Measurements from ENCODE around the gene SH3YL1. TPM values are rescaled to one million over a fixed set of nuclear protein-coding genes. Genes with fewer than 3 reads are reported as not detected.
A peak's percentile ranks its signal among the peaks of the same experiment; 100 is the strongest.

Gene SH3YL1
- total and polyA plus RNA-seq, 2 donors from 2014 or later, result 57.3 to 111 TPM

DNA sequence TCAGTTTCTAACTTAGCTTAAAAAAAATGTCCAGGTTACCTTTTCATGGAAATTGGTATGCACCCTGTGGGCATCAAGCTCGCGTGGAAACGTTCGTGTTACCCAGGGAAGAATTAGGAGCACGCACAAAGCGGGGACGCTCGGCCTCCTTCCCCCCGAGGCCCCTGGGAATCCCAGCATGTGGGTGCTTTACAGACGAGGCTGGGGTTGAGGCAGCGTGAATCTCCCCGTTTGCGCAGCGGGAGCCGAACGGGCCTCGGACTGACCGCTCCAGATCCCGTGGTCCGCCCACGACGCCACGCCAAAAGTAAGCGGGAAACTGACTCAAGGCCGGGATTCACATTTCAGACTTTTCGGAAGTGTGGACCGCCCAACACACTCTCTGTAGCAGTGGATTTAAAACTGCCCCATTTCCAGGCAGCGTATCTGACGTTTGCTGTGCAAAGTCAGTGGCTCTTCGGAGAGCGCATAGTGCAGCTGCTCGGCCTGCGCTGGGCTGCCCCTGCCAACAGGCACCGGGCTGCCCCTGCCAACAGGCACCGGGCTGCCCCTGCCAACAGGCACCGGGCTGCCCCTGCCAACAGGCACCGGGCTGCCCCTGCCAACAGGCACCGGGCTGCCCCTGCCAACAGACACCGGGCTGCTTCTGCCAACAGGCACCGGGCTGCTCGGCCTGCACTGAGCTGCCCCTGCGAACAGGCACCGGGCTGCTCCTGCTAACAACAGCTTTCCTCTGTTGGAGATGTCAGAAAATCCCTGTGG is 49.7 kb downstream of the SH3YL1 start:
- intact Hi-C loops (cut with DNase I), result no loop called here
- DNase-seq, result peak in 1 of 5 donors; percentile 39
- Histone ChIP-seq H3K9me3 (ENCODE audit: control insufficient read depth in 2 of 3, insufficient read depth in 1 of 3, low read length in 3 of 3) (peaks cover 0 to 11% (median 3%) of the 10 kb centered on the region in 3 donors), H3K4me1 (ENCODE audit: control insufficient read depth in 2 of 3, insufficient read depth in 2 of 3, low read depth in 1 of 3, low read length in 3 of 3) (no peaks in the 10 kb centered on the region), H3K27me3 (ENCODE audit: control insufficient read depth, insufficient read depth, low read length) (no peaks in the 10 kb centered on the region), H3K4me3 (ENCODE audit: low read length in 3 of 3) (no peak overlapping the region), H3K36me3 (ENCODE audit: control insufficient read depth in 2 of 3, insufficient read depth in 3 of 3, low read length in 3 of 3) (peaks cover 0 to 5% (median 2%) of the 10 kb centered on the region in 3 donors), H3K27ac (ENCODE audit: low read depth in 2 of 2, low read length in 2 of 2) (no peak overlapping the region), H3K9ac (ENCODE audit: low read length in 3 of 3) (no peak overlapping the region)
- FAIRE-seq, result no peak
- TF ChIP-seq, protein P1, sequence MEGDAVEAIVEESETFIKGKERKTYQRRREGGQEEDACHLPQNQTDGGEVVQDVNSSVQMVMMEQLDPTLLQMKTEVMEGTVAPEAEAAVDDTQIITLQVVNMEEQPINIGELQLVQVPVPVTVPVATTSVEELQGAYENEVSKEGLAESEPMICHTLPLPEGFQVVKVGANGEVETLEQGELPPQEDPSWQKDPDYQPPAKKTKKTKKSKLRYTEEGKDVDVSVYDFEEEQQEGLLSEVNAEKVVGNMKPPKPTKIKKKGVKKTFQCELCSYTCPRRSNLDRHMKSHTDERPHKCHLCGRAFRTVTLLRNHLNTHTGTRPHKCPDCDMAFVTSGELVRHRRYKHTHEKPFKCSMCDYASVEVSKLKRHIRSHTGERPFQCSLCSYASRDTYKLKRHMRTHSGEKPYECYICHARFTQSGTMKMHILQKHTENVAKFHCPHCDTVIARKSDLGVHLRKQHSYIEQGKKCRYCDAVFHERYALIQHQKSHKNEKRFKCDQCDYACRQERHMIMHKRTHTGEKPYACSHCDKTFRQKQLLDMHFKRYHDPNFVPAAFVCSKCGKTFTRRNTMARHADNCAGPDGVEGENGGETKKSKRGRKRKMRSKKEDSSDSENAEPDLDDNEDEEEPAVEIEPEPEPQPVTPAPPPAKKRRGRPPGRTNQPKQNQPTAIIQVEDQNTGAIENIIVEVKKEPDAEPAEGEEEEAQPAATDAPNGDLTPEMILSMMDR (IDR thresholded peaks at IDR 0.05; ENCODE audit: borderline replicate concordance, extremely low read depth, insufficient read depth), result no peak

DNA sequence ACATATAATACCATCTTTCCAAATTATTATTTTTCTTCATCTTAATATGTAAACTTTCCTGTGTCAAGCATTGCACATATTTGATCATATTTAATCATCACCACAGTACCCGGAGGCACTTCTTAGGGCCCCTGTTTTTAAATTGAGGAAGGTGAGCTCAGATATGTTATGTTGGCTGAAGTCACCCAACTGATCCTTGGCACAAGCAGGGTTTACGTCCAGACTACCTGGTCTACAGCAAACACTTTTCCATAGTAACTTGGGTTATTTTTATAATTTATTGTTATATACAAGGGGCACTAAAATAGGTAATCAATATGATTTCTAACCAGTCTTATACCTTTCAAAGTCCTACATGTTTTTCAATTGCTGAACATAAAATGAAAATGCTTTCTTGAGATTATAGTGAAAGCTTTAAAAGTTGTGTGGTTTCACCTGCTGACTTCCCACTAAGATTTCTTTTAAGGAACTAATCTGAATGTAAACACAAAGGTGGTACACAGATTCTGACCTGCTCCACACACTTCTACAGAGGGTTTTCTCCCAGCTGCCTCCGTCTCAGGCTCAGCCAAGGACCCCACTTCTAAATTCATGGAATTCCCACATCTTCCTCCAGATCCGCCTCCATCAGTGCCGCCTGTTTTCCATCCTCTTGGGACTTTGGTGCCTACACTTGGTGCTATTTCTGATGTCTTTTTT is 52.2 kb downstream of the SH3YL1 start:
- DNase-seq (no peak), FAIRE-seq (no peak)
- TF ChIP-seq, protein P1 (IDR thresholded peaks at IDR 0.05; ENCODE audit: borderline replicate concordance, extremely low read depth, insufficient read depth), result no peak
- Histone ChIP-seq H3K27ac (ENCODE audit: low read depth in 2 of 2, low read length in 2 of 2) (no peak overlapping the region), H3K9me3 (ENCODE audit: control insufficient read depth in 2 of 3, insufficient read depth in 1 of 3, low read length in 3 of 3) (peaks cover 0 to 11% (median 3%) of the 10 kb centered on the region in 3 donors), H3K27me3 (ENCODE audit: control insufficient read depth, insufficient read depth, low read length) (no peaks in the 10 kb centered on the region), H3K9ac (ENCODE audit: low read length in 3 of 3) (no peak overlapping the region), H3K4me3 (ENCODE audit: low read length in 3 of 3) (no peak overlapping the region), H3K36me3 (ENCODE audit: control insufficient read depth in 2 of 3, insufficient read depth in 3 of 3, low read length in 3 of 3) (no peaks in the 10 kb centered on the region), H3K4me1 (ENCODE audit: control insufficient read depth in 2 of 3, insufficient read depth in 2 of 3, low read depth in 1 of 3, low read length in 3 of 3) (no peaks in the 10 kb centered on the region)
- intact Hi-C loops (cut with DNase I), result no loop called here

- TF ChIP-seq, protein P1 (IDR thresholded peaks at IDR 0.05; ENCODE audit: borderline replicate concordance, extremely low read depth, insufficient read depth), result no peak
- DNase-seq (peak in 3 of 5 donors; percentile 21 to 43 (median 25)), FAIRE-seq (no peak)
- no peak overlapping the region for H3K4me3 ChIP-seq (ENCODE audit: low read length in 3 of 3)
- H3K9me3 ChIP-seq (ENCODE audit: control insufficient read depth in 2 of 3, insufficient read depth in 1 of 3, low read length in 3 of 3), result peaks cover 0 to 11% (median 3%) of the 10 kb centered on the region in 3 donors
- no peaks in the 10 kb centered on the region for H3K36me3 ChIP-seq (ENCODE audit: control insufficient read depth in 2 of 3, insufficient read depth in 3 of 3, low read length in 3 of 3)
- no peak overlapping the region for H3K9ac ChIP-seq (ENCODE audit: low read length in 3 of 3)
- H3K27ac ChIP-seq (ENCODE audit: low read depth in 2 of 2, low read length in 2 of 2), result no peak overlapping the region
- intact Hi-C loops (cut with DNase I), result no loop called here
- no peaks in the 10 kb centered on the region for H3K27me3 ChIP-seq (ENCODE audit: control insufficient read depth, insufficient read depth, low read length)
- H3K4me1 ChIP-seq (ENCODE audit: control insufficient read depth in 2 of 3, insufficient read depth in 2 of 3, low read depth in 1 of 3, low read length in 3 of 3), result no peaks in the 10 kb centered on the region
Measured at GRCh38 chr2:210660-211059, 53.2 kb downstream of the SH3YL1 start.

All from kidney (tissue), 14 donors.